Sigmoid colon (tissue), 4 donors: ENCODE results near the gene CST8.

Experiments
- POLR2A ChIP-seq, 2 donors: fragments of 450-650 bp; IDR thresholded peaks; one replicate each; pipeline ENCODE4 v1.6.1; 2016; ENCODE audit warnings: antibody characterized with exemption in 2 of 2, mild to moderate bottlenecking in 2 of 2, moderate library complexity in 2 of 2
- POLR2AphosphoS5 ChIP-seq, 4 donors: sonication (generic); formaldehyde crosslinking; IDR thresholded peaks; one replicate each; pipeline ENCODE4 v1.6.1; 2017; ENCODE audit warnings: antibody characterized with exemption in 4 of 4
- TF ChIP-seq, protein P1 (sequence below), 4 experiments: fragments of 450-650 bp in 3 of 4; fragments of 200-600 bp in 1 of 4; IDR thresholded peaks; one replicate each; pipeline ENCODE4 v1.5.1; 2016 to 2019; ENCODE audit warnings: antibody characterized with exemption in 4 of 4, mild to moderate bottlenecking in 3 of 4, moderate library complexity in 2 of 4

GRCh38 chr20:23508449-23509229, 17.7 kb downstream of the CST8 start:
- TF ChIP-seq POLR2A (IDR thresholded peaks at IDR 0.05) (no peak), POLR2AphosphoS5 (IDR thresholded peaks at IDR 0.05) (no peak)
- TF ChIP-seq, protein P1, sequence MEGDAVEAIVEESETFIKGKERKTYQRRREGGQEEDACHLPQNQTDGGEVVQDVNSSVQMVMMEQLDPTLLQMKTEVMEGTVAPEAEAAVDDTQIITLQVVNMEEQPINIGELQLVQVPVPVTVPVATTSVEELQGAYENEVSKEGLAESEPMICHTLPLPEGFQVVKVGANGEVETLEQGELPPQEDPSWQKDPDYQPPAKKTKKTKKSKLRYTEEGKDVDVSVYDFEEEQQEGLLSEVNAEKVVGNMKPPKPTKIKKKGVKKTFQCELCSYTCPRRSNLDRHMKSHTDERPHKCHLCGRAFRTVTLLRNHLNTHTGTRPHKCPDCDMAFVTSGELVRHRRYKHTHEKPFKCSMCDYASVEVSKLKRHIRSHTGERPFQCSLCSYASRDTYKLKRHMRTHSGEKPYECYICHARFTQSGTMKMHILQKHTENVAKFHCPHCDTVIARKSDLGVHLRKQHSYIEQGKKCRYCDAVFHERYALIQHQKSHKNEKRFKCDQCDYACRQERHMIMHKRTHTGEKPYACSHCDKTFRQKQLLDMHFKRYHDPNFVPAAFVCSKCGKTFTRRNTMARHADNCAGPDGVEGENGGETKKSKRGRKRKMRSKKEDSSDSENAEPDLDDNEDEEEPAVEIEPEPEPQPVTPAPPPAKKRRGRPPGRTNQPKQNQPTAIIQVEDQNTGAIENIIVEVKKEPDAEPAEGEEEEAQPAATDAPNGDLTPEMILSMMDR (IDR thresholded peaks at IDR 0.05): no peak
